ENCODE measurements around the gene ASCC2. TPM values are rescaled to one million over a fixed set of nuclear protein-coding genes. Genes with fewer than 3 reads are reported as not detected.
"Not testable (repeated sequence)": the region's sequence is repeated elsewhere in the genome, so short reads cannot be mapped to it uniquely, and the experiment has no call there.

Gene ASCC2
- total RNA-seq, 6 experiments from 2014 or later: 41.2 to 56.1 (median 47.4) TPM

DNA sequence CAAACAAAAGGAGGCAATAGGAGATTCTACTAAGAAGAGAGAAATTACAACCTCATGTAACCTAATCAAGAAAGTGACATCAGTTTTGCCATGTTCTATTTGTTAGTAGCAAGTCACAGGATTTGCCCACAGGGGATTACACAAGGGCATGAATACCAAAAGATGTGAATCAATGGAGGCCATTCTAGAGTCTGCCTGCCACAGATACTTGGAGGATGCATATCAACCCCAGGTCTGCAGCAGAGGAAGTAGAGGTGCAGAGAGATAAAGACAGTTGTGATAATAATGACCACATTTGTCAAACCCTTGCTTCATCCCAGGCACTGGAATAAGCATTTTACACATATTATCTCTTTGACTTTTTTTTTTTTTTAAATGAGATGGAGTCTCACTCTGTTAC is 2.4 kb upstream of the ASCC2 start:
- DNase-seq: no peak
- intact Hi-C loops (cut with DNase I): no loop called here
- no peaks in the 10 kb centered on the region for H3K27me3 ChIP-seq
- H3K9me3 ChIP-seq: no peaks in the 10 kb centered on the region
- no peak overlapping the region for H3K4me3 ChIP-seq
- H3K4me1 ChIP-seq: peaks cover 0 to 14% (median 4%) of the 10 kb centered on the region in 4 donors
- no peaks in the 10 kb centered on the region for H3K36me3 ChIP-seq
- no peak overlapping the region for H3K27ac ChIP-seq
- ATAC-seq: no peak
- TF ChIP-seq POLR2A (IDR thresholded peaks at IDR 0.05): no peak
- TF ChIP-seq, protein P1, sequence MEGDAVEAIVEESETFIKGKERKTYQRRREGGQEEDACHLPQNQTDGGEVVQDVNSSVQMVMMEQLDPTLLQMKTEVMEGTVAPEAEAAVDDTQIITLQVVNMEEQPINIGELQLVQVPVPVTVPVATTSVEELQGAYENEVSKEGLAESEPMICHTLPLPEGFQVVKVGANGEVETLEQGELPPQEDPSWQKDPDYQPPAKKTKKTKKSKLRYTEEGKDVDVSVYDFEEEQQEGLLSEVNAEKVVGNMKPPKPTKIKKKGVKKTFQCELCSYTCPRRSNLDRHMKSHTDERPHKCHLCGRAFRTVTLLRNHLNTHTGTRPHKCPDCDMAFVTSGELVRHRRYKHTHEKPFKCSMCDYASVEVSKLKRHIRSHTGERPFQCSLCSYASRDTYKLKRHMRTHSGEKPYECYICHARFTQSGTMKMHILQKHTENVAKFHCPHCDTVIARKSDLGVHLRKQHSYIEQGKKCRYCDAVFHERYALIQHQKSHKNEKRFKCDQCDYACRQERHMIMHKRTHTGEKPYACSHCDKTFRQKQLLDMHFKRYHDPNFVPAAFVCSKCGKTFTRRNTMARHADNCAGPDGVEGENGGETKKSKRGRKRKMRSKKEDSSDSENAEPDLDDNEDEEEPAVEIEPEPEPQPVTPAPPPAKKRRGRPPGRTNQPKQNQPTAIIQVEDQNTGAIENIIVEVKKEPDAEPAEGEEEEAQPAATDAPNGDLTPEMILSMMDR (IDR thresholded peaks at IDR 0.05): no peak

DNA sequence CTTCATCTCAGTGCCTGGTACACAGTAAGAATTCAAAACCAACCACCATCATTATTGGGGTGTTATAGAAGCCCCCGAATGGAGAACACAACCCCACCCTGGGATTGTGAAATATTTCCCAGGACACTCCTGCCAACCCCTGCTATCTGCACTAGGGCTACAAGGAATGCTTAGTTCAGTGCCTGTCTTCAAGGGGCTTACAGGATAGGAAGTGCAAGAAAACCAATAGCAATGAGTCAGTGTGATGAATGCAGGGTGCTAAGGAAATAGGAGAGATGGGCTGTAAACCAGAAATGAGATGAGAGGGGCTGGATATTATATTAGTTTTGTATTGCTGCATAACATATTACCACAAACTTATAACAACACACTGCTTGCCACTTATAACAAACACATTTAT is 965 bp upstream of the ASCC2 start:
- TF ChIP-seq, protein P1 (IDR thresholded peaks at IDR 0.05): no peak
- no peak for TF ChIP-seq POLR2A (IDR thresholded peaks at IDR 0.05)
- ATAC-seq (no peak), DNase-seq (no peak)
- no peak overlapping the region for H3K4me3 ChIP-seq
- H3K9me3 ChIP-seq: no peaks in the 10 kb centered on the region
- no peaks in the 10 kb centered on the region for H3K27me3 ChIP-seq
- no peaks in the 10 kb centered on the region for H3K36me3 ChIP-seq
- H3K27ac ChIP-seq: peak overlapping the region in 2 of 3 donors; percentile 59 to 66
- H3K4me1 ChIP-seq: peaks cover 0 to 14% (median 4%) of the 10 kb centered on the region in 4 donors
- 36% methylated on average over 1 of the region's 1 CpG for WGBS (ENCODE audit: insufficient coverage, low coverage, low lambda C conversion rate, missing lambda C conversion rate)
- intact Hi-C loops (cut with DNase I): no loop called here

DNA sequence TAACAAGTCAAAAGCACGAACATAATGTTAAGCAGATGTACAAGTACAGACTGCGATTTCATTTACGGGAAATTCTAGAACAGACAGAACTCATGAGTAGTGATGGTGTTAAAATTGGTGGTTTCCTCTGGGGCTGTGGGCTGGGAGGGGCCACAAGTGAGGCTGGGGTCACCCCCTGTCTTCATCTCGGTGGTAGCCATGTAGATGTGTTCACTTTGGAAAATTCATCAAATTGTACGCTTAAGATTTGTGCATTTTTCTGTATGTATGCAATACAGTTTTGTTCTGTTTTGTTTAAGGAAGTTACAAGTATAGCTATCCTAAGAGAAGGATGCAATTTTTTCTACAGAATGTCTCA is 504 bp upstream of the ASCC2 start:
- 26% methylated on average over 5 of the region's 5 CpGs for WGBS (ENCODE audit: insufficient coverage, low coverage, low lambda C conversion rate, missing lambda C conversion rate)

DNA sequence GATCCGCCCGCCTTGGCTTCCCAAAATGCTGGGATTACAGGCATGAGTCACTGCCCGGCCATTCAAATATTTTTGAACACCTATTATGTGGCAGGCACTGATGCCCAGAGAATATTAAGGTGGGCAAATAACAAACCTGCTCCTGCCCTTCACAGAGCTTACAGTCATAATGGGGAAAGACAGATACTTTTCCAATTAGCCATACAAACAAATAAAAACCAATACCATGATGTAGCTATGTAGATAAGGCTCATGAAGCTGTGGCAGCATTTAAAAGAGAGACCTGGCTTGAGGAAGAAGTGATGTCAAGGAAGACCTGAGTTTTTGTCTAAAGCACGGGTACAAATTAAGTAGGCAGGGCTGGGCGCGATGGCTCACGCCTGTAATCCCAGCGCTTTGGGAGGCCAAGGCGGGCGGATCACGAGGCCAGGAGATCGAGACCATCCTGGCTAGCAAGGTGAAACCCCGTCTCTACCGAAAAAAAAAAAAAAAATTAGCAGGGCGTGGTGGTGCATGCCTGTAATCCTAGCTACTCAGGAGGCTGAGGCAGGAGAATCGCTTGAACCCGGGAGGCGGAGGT is 1.2 kb downstream of the ASCC2 start:
- 85% methylated on average over 9 of the region's 18 CpGs for WGBS (ENCODE audit: insufficient coverage, low coverage, low lambda C conversion rate, missing lambda C conversion rate)
- H3K9me3 ChIP-seq; H3K27ac ChIP-seq; DNase-seq; ATAC-seq; H3K27me3 ChIP-seq; intact Hi-C loops (cut with DNase I); H3K36me3 ChIP-seq: not testable (repeated sequence)
- Histone ChIP-seq H3K4me1 (peaks cover 0 to 14% (median 4%) of the 10 kb centered on the region in 4 donors), H3K4me3 (peak overlapping the region in 1 of 3 donors; percentile 73)

More for the DNA sequence above, 504 bp upstream of the ASCC2 start:
- H3K27me3 ChIP-seq: no peaks in the 10 kb centered on the region
- H3K4me1 ChIP-seq: peaks cover 0 to 14% (median 4%) of the 10 kb centered on the region in 4 donors
- peak overlapping the region; percentile 59 to 66 (median 66) for H3K27ac ChIP-seq
- no peaks in the 10 kb centered on the region for H3K9me3 ChIP-seq
- H3K4me3 ChIP-seq: peak overlapping the region; percentile 73 to 96 (median 95)
- ATAC-seq (no peak), DNase-seq (no peak)
- no peaks in the 10 kb centered on the region for H3K36me3 ChIP-seq
- intact Hi-C loops (cut with DNase I): no loop called here
- TF ChIP-seq POLR2A (IDR thresholded peaks at IDR 0.05): no peak
- TF ChIP-seq, protein P1 (IDR thresholded peaks at IDR 0.05): no peak

DNA sequence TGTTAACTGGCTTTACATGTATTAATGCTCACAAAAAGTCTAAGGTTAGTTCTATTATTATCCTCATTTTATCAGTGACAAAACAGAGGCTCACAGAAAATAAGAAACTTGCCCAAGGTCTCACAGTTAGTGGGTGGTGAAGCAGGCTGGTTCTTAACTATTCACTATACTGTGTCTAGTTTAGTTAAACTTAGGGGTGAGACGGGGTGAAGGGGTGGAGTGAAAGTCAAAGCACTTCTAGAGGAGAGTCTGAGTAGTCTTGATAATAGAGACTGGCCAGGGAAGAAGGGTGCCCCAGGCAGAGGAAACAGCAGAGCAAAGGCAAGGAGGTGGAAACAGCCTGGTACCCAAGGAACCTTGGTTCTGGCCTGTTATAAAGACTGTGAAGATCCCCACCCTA is 4.0 kb downstream of the ASCC2 start:
- Histone ChIP-seq H3K9me3 (no peaks in the 10 kb centered on the region), H3K4me3 (no peak overlapping the region), H3K27me3 (no peaks in the 10 kb centered on the region), H3K36me3 (peaks cover 0 to 9% (median 0%) of the 10 kb centered on the region in 4 donors), H3K4me1 (peaks cover 0 to 31% (median 10%) of the 10 kb centered on the region in 4 donors), H3K27ac (no peak overlapping the region)
- TF ChIP-seq POLR2A (IDR thresholded peaks at IDR 0.05): no peak
- TF ChIP-seq, protein P1 (IDR thresholded peaks at IDR 0.05): no peak
- WGBS (ENCODE audit: insufficient coverage, low coverage, low lambda C conversion rate, missing lambda C conversion rate): 100% methylated on average over 1 of the region's 1 CpG
- intact Hi-C loops (cut with DNase I): no loop called here
- DNase-seq (no peak), ATAC-seq (no peak)
